A549 (cell line): Measurements from ENCODE around the gene TTN. TPM values are rescaled to one million over a fixed set of nuclear protein-coding genes. Genes with fewer than 3 reads are reported as not detected.

Experiments
- ATAC-seq, 2 experiments: fragments of 200-7000 bp in 1 of 2; fragments of >200 bp in 1 of 2; cut with Nextera tagmentation in 1 of 2; cut with Tn5 transposase in 1 of 2; 3 replicates each; pipeline versions ENCODE4 v1.8.0 to v1.9.1; 2018 to 2020; ENCODE audit warnings: mild to moderate bottlenecking in 1 of 2, moderate library complexity in 1 of 2
- CTCF ChIA-PET: fragments of 300-600 bp; sonication (Branson Sonifier 250); formaldehyde crosslinking; extraction: SDS; loops from one replicate; lab custom pipeline; 2021; ENCODE audit warnings: antibody characterized with exemption, inconsistent platforms; lab: Yijun Ruan, JAX
- POLR2A ChIA-PET: fragments of 350-600 bp; formaldehyde crosslinking; extraction: SDS; loops from one replicate; lab custom pipeline; 2021; ENCODE audit warnings: antibody characterized with exemption, inconsistent platforms; lab: Yijun Ruan, JAX
- DNase-seq, 2 experiments: peaks; one replicate each; pipeline versions ENCODE4 v3.0.0 to v3.0.0-alpha.2; 2011 to 2016; ENCODE audit warnings: low read depth in 1 of 2, low spot score in 1 of 2
- FAIRE-seq: peaks from 2 replicates; lab custom pipeline; 2011; peaks lifted over from hg19 to GRCh38; lab: Jason Lieb, UNC
- H3K27ac ChIP-seq, 2 experiments: fragments of >200 bp; sonication (Bioruptor Twin); formaldehyde crosslinking; 3 replicates each; pipeline ENCODE4 v1.5.1; 2016 to 2017
- H3K4me1 ChIP-seq: fragments of >200 bp; sonication (Bioruptor Twin); formaldehyde crosslinking; 3 replicates; pipeline ENCODE4 v1.6.1; 2016
- H3K4me2 ChIP-seq: fragments of >200 bp; sonication (Bioruptor Twin); formaldehyde crosslinking; 3 replicates; pipeline ENCODE4 v1.6.1; 2016
- H3K4me3 ChIP-seq: fragments of >200 bp; sonication (Bioruptor Twin); formaldehyde crosslinking; 3 replicates; pipeline ENCODE4 v1.5.1; 2016
- H3K9me3 ChIP-seq: fragments of >200 bp; sonication (Bioruptor Twin); formaldehyde crosslinking; 3 replicates; pipeline ENCODE4 v1.6.1; 2016
- BHLHE40 ChIP-seq: IDR thresholded peaks from 2 replicates; pipeline ENCODE4 v1.6.1; 2012; ENCODE audit warnings: low read depth, low read length, inconsistent platforms
- CBX8 ChIP-seq: fragments of 200-600 bp; sonication (generic); IDR thresholded peaks from 2 replicates; pipeline ENCODE4 v1.6.1; 2016
- CHD4 ChIP-seq: fragments of 200-600 bp; sonication (generic); IDR thresholded peaks from 2 replicates; pipeline ENCODE4 v1.6.1; 2016; ENCODE audit warnings: antibody characterized with exemption, mild to moderate bottlenecking, borderline replicate concordance
- CTCF ChIP-seq: fragments of >200 bp; sonication (Bioruptor Twin); formaldehyde crosslinking; IDR thresholded peaks from 3 replicates; pipeline ENCODE4 v1.5.1; 2016
- EP300 ChIP-seq, 2 experiments: fragments of >200 bp; sonication (Bioruptor Twin); formaldehyde crosslinking; IDR thresholded peaks; 2 replicates in 1 of 2; 3 replicates in 1 of 2; pipeline ENCODE4 v1.6.1; 2016 to 2017
- ESRRA ChIP-seq: fragments of 150-350 bp; IDR thresholded peaks from 2 replicates; pipeline ENCODE4 v1.6.1; 2014; ENCODE audit warnings: mild to moderate bottlenecking, low read length, borderline replicate concordance
- FOXS1 ChIP-seq: fragments of 250-450 bp; sonication (Bioruptor Pico); IDR thresholded peaks from 2 replicates; pipeline ENCODE4 v1.5.0; 2020; ENCODE audit warnings: mild to moderate bottlenecking, moderate library complexity
- GATA3 ChIP-seq: IDR thresholded peaks from 2 replicates; pipeline ENCODE4 v1.6.1; 2012; ENCODE audit warnings: borderline replicate concordance
- HDAC2 ChIP-seq: fragments of 200-600 bp; sonication (generic); IDR thresholded peaks from 2 replicates; pipeline ENCODE4 v1.6.1; 2016
- HEYL ChIP-seq: fragments of 250-450 bp; sonication (Bioruptor Pico); IDR thresholded peaks from 2 replicates; pipeline ENCODE4 v1.8.0; 2021; ENCODE audit warnings: mild to moderate bottlenecking, moderate library complexity
- KDM1A ChIP-seq: fragments of 200-600 bp; sonication (generic); IDR thresholded peaks from 2 replicates; pipeline ENCODE4 v1.6.1; 2016; ENCODE audit warnings: low read depth, mild to moderate bottlenecking
- MAFK ChIP-seq: fragments of 450-650 bp; IDR thresholded peaks from 2 replicates; pipeline ENCODE4 v1.6.1; 2014; ENCODE audit not compliant: partially characterized antibody
- MAZ ChIP-seq: fragments of 150-350 bp; IDR thresholded peaks from 2 replicates; pipeline ENCODE4 v1.6.1; 2014; ENCODE audit warnings: antibody characterized with exemption, low read depth, low read length, borderline replicate concordance
- NFE2L2 ChIP-seq: fragments of 150-350 bp; conservative IDR thresholded peaks from 2 replicates; pipeline ENCODE4 v1.6.1; 2014; ENCODE audit warnings: low read length
- NR3C1 ChIP-seq: fragments of >200 bp; sonication (Bioruptor Twin); formaldehyde crosslinking; IDR thresholded peaks from 3 replicates; pipeline ENCODE4 v1.6.1; 2017
- POLR2A ChIP-seq: IDR thresholded peaks from 2 replicates; pipeline ENCODE4 v1.6.1; 2012; ENCODE audit warnings: mild to moderate bottlenecking, low read length
- RARB ChIP-seq: fragments of 250-450 bp; sonication (Bioruptor Pico); IDR thresholded peaks from 2 replicates; pipeline ENCODE4 v1.8.0; 2021; ENCODE audit warnings: mild to moderate bottlenecking, moderate library complexity
- RCOR1 ChIP-seq: fragments of 150-350 bp; IDR thresholded peaks from 2 replicates; pipeline ENCODE4 v1.6.1; 2014; ENCODE audit warnings: antibody characterized with exemption, low read length, low read depth
- RFX5 ChIP-seq: fragments of 450-650 bp; IDR thresholded peaks from 2 replicates; pipeline ENCODE4 v1.7.1; 2014; ENCODE audit warnings: antibody characterized with exemption, mild to moderate bottlenecking, moderate library complexity
- SMC3 ChIP-seq: fragments of >200 bp; sonication (Bioruptor Twin); formaldehyde crosslinking; IDR thresholded peaks from 3 replicates; pipeline ENCODE4 v1.6.1; 2018; ENCODE audit warnings: inconsistent platforms
- SREBF2 ChIP-seq: fragments of 450-650 bp; IDR thresholded peaks from 2 replicates; pipeline ENCODE4 v1.6.1; 2014; ENCODE audit warnings: mild to moderate bottlenecking, moderate library complexity
- TFCP2L1 ChIP-seq: fragments of 250-450 bp; sonication (Bioruptor Pico); IDR thresholded peaks from 2 replicates; pipeline ENCODE4 v1.5.0; 2021; ENCODE audit warnings: mild to moderate bottlenecking
- TP53 ChIP-seq: fragments of 250-450 bp; sonication (Bioruptor Pico); IDR thresholded peaks from 2 replicates; pipeline ENCODE4 v1.5.0; 2021; ENCODE audit warnings: mild to moderate bottlenecking, moderate library complexity
- ZSCAN20 ChIP-seq: fragments of 250-450 bp; sonication (Bioruptor Pico); IDR thresholded peaks from 2 replicates; pipeline ENCODE4 v1.8.0; 2022; ENCODE audit warnings: mild to moderate bottlenecking, moderate library complexity
- WGBS: methylation state at CpG from one replicate; pipeline ENCODE4 v1.1.6; 2017; ENCODE audit errors: missing lambda C conversion rate; 5-methylcytosine and 5-hydroxymethylcytosine counted together
- polyA plus RNA-seq, 4 experiments: library from polyadenylated mRNA; depleted of rRNA in 3 of 4; stranded (reverse); fragments of >200 nt; fragmentation: RNase III in 1 of 4; extraction: RNeasy Plus Mini Kit Qiagen cat#74134 plus additional on column Dnase treatment in 1 of 4; gene quantifications; 2 replicates in 3 of 4; 3 replicates in 1 of 4; pipeline ENCODE4 v1.2.3, GENCODE V29; 2011 to 2017
- TF ChIP-seq, protein P1 (sequence below): fragments of 250-450 bp; sonication (Bioruptor Pico); IDR thresholded peaks from 2 replicates; pipeline ENCODE4 v1.5.0; 2020; ENCODE audit warnings: low read depth, mild to moderate bottlenecking, moderate library complexity
- TF ChIP-seq, protein P2 (sequence below): fragments of 450-650 bp; IDR thresholded peaks from 2 replicates; pipeline ENCODE4 v1.6.1; 2014; ENCODE audit warnings: antibody characterized with exemption
- TF ChIP-seq, protein P3 (sequence below): fragments of >200 bp; sonication (Bioruptor Twin); formaldehyde crosslinking; IDR thresholded peaks from 3 replicates; pipeline ENCODE4 v1.6.1; 2016

TTN gene
- polyA plus RNA-seq, 2 of the 4 experiments (the other 2 are of a cell fraction) = under 0.01 TPM; not detected in 1

GRCh38 chr2:178550352-178550751 is 256.9 kb downstream of the TTN start:
- FAIRE-seq = no peak
- no peak overlapping the region for H3K27ac ChIP-seq

GRCh38 chr2:178542569-178542968 is 264.7 kb downstream of the TTN start:
- no peak for FAIRE-seq
- ChIA-PET CTCF (interaction anchor here (1.1 kb wide), 1 partner anchor 20 kb away, joined by 4 read pairs; no protein-coding TSS in a partner anchor), POLR2A (no interaction called here)
- Histone ChIP-seq H3K4me3 (no peak overlapping the region), H3K4me1 (no peaks in the 10 kb centered on the region), H3K4me2 (no peak overlapping the region), H3K9me3 (no peaks in the 10 kb centered on the region), H3K27ac (no peak overlapping the region)
- DNase-seq = no peak
- WGBS = 86% methylated on average over 5 of the region's 5 CpGs
- TF ChIP-seq KDM1A (no peak), ZSCAN20 (no peak), MAFK (no peak), CBX8 (no peak), NR3C1 (no peak), SREBF2 (no peak), FOXS1 (no peak)
- TF ChIP-seq, protein P1, sequence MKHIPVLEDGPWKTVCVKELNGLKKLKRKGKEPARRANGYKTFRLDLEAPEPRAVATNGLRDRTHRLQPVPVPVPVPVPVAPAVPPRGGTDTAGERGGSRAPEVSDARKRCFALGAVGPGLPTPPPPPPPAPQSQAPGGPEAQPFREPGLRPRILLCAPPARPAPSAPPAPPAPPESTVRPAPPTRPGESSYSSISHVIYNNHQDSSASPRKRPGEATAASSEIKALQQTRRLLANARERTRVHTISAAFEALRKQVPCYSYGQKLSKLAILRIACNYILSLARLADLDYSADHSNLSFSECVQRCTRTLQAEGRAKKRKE (CRISPR knock-in tag) = no peak
- TF ChIP-seq, protein P2, sequence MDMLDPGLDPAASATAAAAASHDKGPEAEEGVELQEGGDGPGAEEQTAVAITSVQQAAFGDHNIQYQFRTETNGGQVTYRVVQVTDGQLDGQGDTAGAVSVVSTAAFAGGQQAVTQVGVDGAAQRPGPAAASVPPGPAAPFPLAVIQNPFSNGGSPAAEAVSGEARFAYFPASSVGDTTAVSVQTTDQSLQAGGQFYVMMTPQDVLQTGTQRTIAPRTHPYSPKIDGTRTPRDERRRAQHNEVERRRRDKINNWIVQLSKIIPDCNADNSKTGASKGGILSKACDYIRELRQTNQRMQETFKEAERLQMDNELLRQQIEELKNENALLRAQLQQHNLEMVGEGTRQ = no peak
- no peak for ATAC-seq

More at GRCh38 chr2:178550352-178550751, 256.9 kb downstream of the TTN start:
- ATAC-seq (no peak), DNase-seq (no peak)
- TF ChIP-seq MAZ = no peak
- ChIA-PET POLR2A (no interaction called here), CTCF (no interaction called here)
- 58% methylated on average over 2 of the region's 2 CpGs for WGBS
- Histone ChIP-seq H3K4me3 (no peak overlapping the region), H3K4me2 (no peak overlapping the region), H3K4me1 (peaks cover 7% of the 10 kb centered on the region; the same call in 1 of the 3 replicates), H3K9me3 (no peaks in the 10 kb centered on the region)

DNA sequence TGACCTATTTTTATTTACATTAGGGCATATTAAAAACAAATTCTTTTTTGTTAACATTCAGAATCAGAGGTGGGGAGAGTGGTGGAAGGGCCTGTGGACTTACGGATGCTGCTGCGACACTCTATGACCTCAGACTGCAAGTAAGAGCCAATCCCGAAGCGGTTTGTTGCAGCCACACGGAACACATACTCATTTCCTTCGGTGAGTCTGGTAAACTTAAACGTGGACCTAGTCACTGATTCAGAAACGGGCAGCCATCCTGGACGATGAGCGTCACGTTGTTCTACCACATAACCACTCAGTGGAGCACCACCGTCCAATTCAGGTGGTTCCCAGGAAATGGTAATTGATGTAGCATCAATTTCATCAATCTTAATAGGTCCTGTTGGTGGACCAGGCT is 265.1 kb downstream of the TTN start:
- Histone ChIP-seq H3K4me2 (no peak overlapping the region), H3K27ac (no peak overlapping the region), H3K9me3 (no peaks in the 10 kb centered on the region), H3K4me1 (no peaks in the 10 kb centered on the region), H3K4me3 (no peak overlapping the region)
- WGBS = 82% methylated on average over 12 of the region's 12 CpGs
- CTCF ChIA-PET = interaction anchor here (1.3 kb wide), 1 partner anchor 62 kb away, joined by 3 read pairs; the partner anchor contains the start of gene PLEKHA3
- FAIRE-seq = no peak
- TF ChIP-seq RCOR1 = no peak
- no peak for TF ChIP-seq ZSCAN20
- no peak for TF ChIP-seq HEYL
- TF ChIP-seq, protein P3, sequence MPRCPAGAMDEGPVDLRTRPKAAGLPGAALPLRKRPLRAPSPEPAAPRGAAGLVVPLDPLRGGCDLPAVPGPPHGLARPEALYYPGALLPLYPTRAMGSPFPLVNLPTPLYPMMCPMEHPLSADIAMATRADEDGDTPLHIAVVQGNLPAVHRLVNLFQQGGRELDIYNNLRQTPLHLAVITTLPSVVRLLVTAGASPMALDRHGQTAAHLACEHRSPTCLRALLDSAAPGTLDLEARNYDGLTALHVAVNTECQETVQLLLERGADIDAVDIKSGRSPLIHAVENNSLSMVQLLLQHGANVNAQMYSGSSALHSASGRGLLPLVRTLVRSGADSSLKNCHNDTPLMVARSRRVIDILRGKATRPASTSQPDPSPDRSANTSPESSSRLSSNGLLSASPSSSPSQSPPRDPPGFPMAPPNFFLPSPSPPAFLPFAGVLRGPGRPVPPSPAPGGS = no peak
- TF ChIP-seq POLR2A = no peak
- TF ChIP-seq RARB (CRISPR knock-in tag) = no peak
- no peak for TF ChIP-seq CHD4
- TF ChIP-seq SMC3 = no peak
- no peak for TF ChIP-seq KDM1A
- no peak for TF ChIP-seq TP53 (CRISPR knock-in tag)
- no peak for TF ChIP-seq RFX5
- TF ChIP-seq NFE2L2 = no peak
- no peak for TF ChIP-seq HDAC2
- no peak for DNase-seq
- no peak for ATAC-seq
- POLR2A ChIA-PET = no interaction called here

DNA sequence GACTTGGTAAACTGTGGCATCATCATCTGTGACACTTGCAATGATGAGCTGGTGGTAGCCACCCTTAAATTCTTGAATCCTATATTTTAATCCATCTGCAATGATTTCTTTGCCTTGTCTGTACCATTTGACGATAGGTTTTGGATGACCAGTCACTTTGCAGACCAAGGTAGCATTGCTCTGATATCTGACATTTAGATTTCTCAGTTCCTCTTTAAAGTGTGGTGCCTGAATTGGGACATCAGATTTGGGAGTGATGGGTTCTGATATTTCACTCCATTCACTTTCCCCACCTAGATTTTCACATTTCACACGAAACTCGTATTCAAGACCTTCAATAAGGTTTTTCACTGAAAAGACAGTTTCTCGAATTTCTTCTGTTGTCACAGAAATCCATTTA is 271.2 kb downstream of the TTN start:
- H3K27ac ChIP-seq = no peak overlapping the region
- POLR2A ChIA-PET = no interaction called here
- CTCF ChIA-PET = interaction anchor here (0.7 kb wide), 1 partner anchor 8 kb away, joined by 3 read pairs; no protein-coding TSS in a partner anchor
- H3K4me2 ChIP-seq = no peak overlapping the region
- no peak for FAIRE-seq
- TF ChIP-seq MAZ (no peak), RARB (CRISPR knock-in tag) (no peak), RFX5 (no peak), TFCP2L1 (CRISPR knock-in tag) (no peak), EP300 (IDR thresholded peaks at IDR 0.05) (no peak), GATA3 (no peak), ESRRA (no peak), BHLHE40 (no peak), CHD4 (no peak), TP53 (CRISPR knock-in tag) (no peak), CTCF (no peak)
- TF ChIP-seq, protein P1 (CRISPR knock-in tag) = no peak
- WGBS = 60% methylated on average over 4 of the region's 4 CpGs
- no peaks in the 10 kb centered on the region for H3K4me1 ChIP-seq
- H3K9me3 ChIP-seq = no peaks in the 10 kb centered on the region
- no peak overlapping the region for H3K4me3 ChIP-seq
- DNase-seq = no peak
- ATAC-seq = no peak
